Right renal pelvis (tissue), 4 donors: ENCODE results near the gene CABLES1. TPM values are rescaled to one million over a fixed set of nuclear protein-coding genes. Genes with fewer than 3 reads are reported as not detected.
A peak's percentile ranks its signal among the peaks of the same experiment; 100 is the strongest.

Source experiments
- DNase-seq, 4 donors: peaks; one replicate each; pipeline ENCODE4 v3.0.0-alpha.2; 2013; ENCODE audit warnings: low read depth in 4 of 4, low spot score in 3 of 4, missing footprints in 1 of 4
- polyA plus RNA-seq, 4 donors: library from polyadenylated mRNA; unstranded; fragments of 120-200 nt; gene quantifications; one replicate each; pipeline ENCODE4 v1.2.1, GENCODE V29; 2013; ENCODE audit not compliant: insufficient read length in 4 of 4

Gene CABLES1
- polyA plus RNA-seq, 4 donors, result 24.0 to 27.9 (median 25.8) TPM

- no peak for DNase-seq
Measured at GRCh38 chr18:23210526-23210925, 75.2 kb downstream of the CABLES1 start.

- no peak for DNase-seq
Measured at GRCh38 chr18:23211146-23211545, 75.9 kb downstream of the CABLES1 start.

GRCh38 chr18:23212161-23212560 is 76.9 kb downstream of the CABLES1 start:
- no peak for DNase-seq

- no peak for DNase-seq
Measured at GRCh38 chr18:23213200-23213599, 77.9 kb downstream of the CABLES1 start.

GRCh38 chr18:23217781-23218180 is 82.5 kb downstream of the CABLES1 start:
- DNase-seq, result no peak

GRCh38 chr18:23220355-23220754 is 85.1 kb downstream of the CABLES1 start:
- DNase-seq, result no peak

GRCh38 chr18:23223641-23224040 is 88.4 kb downstream of the CABLES1 start:
- no peak for DNase-seq

- DNase-seq, result peak; percentile 23 to 56 (median 46)
Measured at GRCh38 chr18:23225503-23225902, 90.2 kb downstream of the CABLES1 start.

- no peak for DNase-seq
Measured at GRCh38 chr18:23226391-23226790, 91.1 kb downstream of the CABLES1 start.

- DNase-seq, result no peak
Measured at GRCh38 chr18:23226930-23227725, 91.8 kb downstream of the CABLES1 start.

- DNase-seq, result no peak
Measured at GRCh38 chr18:23227726-23228070, 92.4 kb downstream of the CABLES1 start.

- DNase-seq, result no peak
Measured at GRCh38 chr18:23228102-23229061, 93.1 kb downstream of the CABLES1 start.

- DNase-seq, result no peak
Measured at GRCh38 chr18:23229472-23229871, 94.2 kb downstream of the CABLES1 start.

- DNase-seq, result no peak
Measured at GRCh38 chr18:23230686-23231085, 95.4 kb downstream of the CABLES1 start.

- DNase-seq, result no peak
Measured at GRCh38 chr18:23231340-23232021, 96.2 kb downstream of the CABLES1 start.

GRCh38 chr18:23232331-23232730 is 97.0 kb downstream of the CABLES1 start:
- no peak for DNase-seq

GRCh38 chr18:23234619-23235018 is 99.3 kb downstream of the CABLES1 start:
- no peak for DNase-seq

GRCh38 chr18:23235336-23235735 is 100.1 kb downstream of the CABLES1 start:
- DNase-seq, result no peak

GRCh38 chr18:23235860-23236259 is 100.6 kb downstream of the CABLES1 start:
- no peak for DNase-seq

- no peak for DNase-seq
Measured at GRCh38 chr18:23236876-23237468, 101.7 kb downstream of the CABLES1 start.
